NCI-H345 treated with DMSO at 0.1 percent for 48 hours (cell line): ENCODE results near the gene FZD7.

Experiments
- DNase-seq: peaks from one replicate; lab custom pipeline; 2025; ENCODE audit not compliant: unreplicated experiment; lab: John Stamatoyannopoulos, UW

The FZD7 gene

DNA sequence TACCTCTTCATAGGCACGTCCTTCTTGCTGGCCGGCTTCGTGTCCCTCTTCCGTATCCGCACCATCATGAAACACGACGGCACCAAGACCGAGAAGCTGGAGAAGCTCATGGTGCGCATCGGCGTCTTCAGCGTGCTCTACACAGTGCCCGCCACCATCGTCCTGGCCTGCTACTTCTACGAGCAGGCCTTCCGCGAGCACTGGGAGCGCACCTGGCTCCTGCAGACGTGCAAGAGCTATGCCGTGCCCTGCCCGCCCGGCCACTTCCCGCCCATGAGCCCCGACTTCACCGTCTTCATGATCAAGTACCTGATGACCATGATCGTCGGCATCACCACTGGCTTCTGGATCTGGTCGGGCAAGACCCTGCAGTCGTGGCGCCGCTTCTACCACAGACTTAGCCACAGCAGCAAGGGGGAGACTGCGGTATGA is 2.3 kb downstream of the FZD7 start:
- DNase-seq: no peak

DNA sequence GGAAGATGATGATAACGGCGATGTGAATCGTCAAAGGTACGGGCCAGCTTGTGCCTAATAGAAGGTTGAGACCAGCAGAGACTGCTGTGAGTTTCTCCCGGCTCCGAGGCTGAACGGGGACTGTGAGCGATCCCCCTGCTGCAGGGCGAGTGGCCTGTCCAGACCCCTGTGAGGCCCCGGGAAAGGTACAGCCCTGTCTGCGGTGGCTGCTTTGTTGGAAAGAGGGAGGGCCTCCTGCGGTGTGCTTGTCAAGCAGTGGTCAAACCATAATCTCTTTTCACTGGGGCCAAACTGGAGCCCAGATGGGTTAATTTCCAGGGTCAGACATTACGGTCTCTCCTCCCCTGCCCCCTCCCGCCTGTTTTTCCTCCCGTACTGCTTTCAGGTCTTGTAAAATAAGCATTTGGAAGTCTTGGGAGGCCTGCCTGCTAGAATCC is 3.0 kb downstream of the FZD7 start:
- DNase-seq: no peak

DNA sequence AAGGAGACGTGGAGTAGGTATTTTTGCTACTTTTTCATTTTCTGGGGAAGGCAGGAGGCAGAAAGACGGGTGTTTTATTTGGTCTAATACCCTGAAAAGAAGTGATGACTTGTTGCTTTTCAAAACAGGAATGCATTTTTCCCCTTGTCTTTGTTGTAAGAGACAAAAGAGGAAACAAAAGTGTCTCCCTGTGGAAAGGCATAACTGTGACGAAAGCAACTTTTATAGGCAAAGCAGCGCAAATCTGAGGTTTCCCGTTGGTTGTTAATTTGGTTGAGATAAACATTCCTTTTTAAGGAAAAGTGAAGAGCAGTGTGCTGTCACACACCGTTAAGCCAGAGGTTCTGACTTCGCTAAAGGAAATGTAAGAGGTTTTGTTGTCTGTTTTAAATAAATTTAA is 3.4 kb downstream of the FZD7 start:
- no peak for DNase-seq

- DNase-seq: no peak
These were observed 5.0 kb downstream of the FZD7 start for GRCh38 chr2:202038471-202039277.

- DNase-seq: no peak
These were observed 5.8 kb downstream of the FZD7 start for GRCh38 chr2:202039278-202040078.

DNA sequence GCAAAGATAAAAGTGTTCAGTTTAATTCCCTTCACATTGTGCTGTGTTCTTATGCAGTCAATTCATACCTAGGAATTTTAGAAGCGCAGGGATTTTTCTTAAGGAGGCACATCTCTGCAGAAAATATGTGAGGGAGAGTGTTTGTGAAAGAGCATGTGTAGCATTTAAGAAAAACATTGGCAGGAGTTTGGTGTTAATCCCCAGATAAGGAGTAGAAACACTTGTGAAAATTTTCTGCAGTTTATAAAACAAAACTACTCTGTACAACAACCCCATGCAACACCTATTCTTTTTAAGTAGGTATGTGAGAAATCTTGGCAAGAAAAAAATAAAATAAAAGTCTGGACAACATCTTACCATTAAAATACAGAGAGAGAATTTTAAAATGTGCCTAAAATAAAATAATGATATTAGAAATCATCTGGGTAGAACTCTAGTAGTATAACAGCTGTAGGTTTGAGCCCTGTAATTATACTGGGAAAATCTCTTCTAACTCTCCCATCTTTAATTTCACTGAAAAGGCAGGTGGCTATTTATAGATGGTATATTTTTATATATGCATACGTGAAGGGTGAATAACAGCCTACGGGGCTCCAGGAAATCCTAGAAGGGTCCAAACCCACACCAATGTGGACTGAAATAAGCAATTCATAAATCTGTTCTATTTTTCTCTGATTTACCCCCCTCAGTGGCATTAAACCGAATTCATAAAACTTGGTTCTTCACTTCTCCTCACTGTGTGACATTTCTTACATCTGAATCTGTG is 6.6 kb downstream of the FZD7 start:
- DNase-seq: no peak

GRCh38 chr2:202042444-202042843 is 8.8 kb downstream of the FZD7 start:
- DNase-seq: no peak

- no peak for DNase-seq
These were observed 9.8 kb downstream of the FZD7 start for GRCh38 chr2:202043475-202043874.

DNA sequence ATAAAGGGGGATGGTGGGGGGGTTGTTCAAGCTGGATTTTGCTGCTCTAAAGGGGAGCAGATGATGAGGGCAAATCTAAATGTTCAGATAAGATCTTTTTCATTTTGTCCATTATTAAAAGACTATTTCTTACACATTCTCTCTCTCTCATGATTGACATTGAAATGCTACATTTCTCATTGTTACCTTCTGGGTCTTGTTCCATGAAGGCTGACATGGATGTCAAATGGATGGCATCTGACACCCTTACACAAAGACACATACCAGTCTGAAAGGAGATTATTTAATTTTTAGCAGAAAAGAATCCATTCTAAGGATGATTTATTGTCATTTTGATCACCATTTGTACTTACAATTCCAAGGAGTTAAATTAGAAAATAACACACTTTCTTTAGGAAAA is 11.1 kb downstream of the FZD7 start:
- DNase-seq: no peak

- DNase-seq: no peak
These were observed 12.9 kb downstream of the FZD7 start for GRCh38 chr2:202046572-202046971.

- DNase-seq: no peak
These were observed 15.6 kb downstream of the FZD7 start for GRCh38 chr2:202049092-202049728.

DNA sequence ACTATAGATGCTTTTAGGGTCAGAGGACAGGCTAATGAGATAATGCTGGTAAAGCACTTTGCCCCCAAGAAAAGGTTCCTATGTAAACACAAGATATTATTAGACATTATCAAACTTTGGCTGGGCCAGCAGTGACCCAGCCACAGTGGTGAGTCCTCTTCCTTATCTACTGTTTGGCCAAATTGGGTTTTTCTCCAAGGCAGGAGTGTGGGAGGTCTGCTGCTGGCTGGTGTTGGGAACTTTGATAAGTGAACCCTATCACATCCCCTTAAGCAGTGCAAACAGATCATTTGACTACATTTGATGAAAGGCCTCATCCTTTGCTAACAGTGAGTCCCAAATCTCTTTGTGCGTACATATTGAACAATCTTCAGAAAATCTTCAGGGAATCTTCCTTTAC is 16.2 kb downstream of the FZD7 start:
- no peak for DNase-seq

GRCh38 chr2:202050652-202051051 is 17.0 kb downstream of the FZD7 start:
- no peak for DNase-seq

DNA sequence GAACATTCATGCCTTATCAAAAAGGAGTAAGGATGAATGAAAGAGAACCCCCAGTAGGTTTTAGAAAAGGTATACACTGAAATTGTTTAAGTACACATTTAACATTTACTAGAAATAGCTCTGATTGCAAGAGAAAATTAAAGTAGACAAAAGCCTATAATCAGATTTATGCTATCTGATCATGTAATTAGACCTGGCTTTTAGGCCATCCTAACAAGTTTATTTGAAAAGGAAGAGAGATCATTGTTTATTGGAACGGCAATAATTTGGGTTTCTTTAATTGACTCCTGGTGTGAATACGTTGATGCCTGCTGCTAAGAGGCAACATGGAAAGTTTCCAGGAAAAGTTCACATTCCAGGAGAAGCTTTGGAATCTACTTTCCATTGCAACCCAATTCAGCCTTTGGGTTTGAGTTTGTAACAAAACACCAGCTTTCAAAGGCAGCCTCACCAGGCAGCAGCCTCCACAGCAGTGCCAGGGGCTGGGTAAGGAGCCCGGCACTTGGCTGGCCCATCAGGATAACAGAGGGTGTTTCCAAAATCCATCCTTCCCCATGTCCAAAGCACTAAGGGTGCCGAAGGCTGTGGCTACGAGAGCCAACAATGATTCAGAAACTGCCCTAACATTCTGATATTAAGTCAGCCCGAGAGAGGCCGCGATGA is 18.0 kb downstream of the FZD7 start:
- DNase-seq: no peak

GRCh38 chr2:202052235-202052634 is 18.6 kb downstream of the FZD7 start:
- DNase-seq: no peak

- DNase-seq: no peak
These were observed 21.0 kb downstream of the FZD7 start for GRCh38 chr2:202054679-202055078.

DNA sequence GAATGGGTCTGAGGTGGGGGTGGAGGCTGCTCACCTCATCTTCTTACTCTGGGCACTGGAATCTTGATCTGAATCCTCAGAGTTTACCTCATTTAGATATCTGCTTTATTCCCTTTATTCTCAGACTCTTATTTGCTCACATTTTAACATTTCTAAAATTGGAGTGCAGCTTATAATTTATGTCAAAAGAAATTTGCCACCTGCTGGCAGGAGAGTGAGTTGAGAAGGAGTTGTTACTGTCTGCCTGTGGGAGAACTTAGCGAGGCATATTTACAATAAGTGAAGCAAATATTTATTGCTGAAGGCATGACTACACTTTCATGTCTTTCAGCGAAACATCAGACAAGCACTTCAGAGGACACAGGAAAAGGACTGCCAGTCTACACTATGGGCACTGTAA is 23.0 kb downstream of the FZD7 start:
- DNase-seq: no peak

DNA sequence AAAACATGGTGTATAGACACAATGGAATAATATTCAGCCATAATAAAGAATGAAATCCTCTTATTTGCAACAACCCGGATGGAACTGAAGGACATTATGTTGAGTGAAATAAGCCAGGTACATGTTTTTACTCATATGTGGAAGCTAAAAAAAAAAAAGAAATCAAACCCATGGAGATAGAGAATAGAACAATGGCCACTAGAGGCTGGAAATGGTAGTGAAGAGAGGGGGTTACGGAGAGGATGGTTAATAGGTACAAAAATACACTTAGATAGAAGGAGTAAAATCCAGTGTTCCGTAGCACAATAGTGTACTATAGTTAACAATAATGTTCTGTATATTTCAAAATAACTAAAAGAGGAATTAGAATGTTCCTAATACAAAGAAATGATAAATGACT is 26.6 kb downstream of the FZD7 start:
- DNase-seq: no peak

DNA sequence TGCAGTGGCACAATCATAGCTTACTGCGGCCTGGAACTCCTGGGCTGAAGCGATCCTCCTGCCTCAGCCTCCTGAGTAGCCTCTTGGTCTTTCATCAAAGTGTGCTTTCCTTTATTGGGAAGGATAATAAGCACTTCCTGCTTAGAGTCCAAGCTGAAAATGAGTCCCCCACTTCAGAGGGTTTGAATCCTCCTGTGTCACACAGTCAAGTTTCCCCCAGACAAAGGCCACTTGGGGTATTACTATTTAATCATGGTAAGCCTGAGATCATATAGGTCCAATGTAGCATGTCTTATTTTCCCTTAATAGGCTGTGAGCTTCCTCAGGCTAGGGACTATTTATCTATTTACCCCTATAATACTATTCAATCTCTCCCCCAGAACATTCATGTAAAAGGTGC is 28.0 kb downstream of the FZD7 start:
- DNase-seq: no peak

DNA sequence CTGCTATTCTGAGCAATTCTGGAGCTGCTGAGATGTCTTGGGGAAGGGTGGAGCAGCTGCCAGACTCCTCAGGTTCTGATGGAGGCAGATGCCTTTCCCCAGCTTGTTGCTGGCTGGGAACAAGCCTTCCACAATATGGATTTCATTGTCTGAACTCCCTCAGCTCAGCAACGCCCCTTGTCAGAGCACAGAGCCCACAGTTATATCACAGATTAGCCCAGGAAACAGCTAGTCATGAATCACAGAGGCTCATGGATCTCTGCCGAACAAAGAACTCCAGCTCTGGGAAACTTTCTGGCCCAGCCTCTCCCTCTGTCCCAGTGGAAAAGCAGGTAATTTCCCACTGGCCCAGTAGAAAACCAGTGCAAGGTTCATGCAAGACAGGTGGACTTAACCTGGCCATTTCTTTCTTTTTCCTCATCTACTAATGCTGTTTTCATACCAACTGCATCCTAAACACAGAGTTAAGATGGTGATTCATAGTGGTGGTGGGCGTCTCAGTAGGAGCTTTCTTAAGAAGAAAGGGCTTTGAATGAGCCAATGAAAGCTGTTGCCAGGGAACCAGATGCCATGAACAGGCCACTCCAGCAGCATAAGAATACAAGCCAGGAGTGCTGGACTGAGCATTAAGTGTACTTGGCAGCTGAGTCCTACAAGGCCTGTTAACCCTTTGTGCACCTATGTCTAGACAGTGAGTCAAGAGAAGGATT is 30.7 kb downstream of the FZD7 start:
- no peak for DNase-seq
